ENCODE results near the gene ANKRD34B. TPM values are rescaled to one million over a fixed set of nuclear protein-coding genes. Genes with fewer than 3 reads are reported as not detected.

Gene ANKRD34B
- under 1 TPM in 6 of 8 experiments, not detected in 2; 0.04 to 0.29 (median 0.25) TPM for total RNA-seq

DNA sequence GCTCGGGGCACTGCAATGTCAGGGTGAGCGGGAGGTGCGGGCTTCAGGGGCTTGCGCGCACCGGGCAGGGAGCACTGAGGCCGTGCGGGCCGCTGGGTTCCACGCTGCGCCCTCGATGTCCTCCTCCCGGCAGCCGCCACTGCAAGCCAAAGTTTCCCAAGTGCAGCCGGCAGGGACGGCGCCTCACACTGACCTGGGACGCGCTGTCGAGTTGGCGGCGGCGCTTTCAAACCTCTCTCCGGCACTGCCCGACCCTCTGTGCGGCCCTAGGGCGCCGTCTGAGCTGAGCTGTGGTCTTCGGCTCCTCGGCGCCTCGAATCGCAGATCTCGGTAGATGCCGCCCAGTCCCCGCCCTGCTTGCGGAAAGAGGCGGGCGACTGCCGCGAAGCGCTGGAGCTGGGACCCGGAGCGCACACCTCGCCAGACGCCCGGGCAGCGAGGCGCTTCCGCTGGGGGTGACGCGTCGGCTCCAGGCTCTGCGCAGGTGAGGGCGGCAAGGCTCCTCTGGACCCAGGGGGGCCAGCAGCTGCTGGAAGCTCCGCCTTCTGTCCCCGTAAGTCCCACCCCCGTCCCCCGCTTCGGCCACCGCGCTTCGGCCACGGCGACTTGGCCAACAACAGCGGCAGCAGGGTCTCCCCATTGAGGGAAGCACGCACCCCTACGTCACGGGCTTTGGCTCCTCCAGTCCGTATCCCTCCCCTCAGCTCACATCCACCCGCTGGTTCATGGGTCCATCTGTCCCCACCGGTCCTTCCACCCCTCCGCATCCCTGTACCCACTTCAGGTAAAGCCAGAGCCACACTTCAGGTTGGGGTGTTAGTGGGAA lies at the start of gene ANKRD34B:
TSS of gene ANKRD34B (minus strand) at position 320 of the 826 bp plus-strand sequence. CDS start 10,261 bp downstream, outside the sequence.
- Histone ChIP-seq H3K27ac (no peak within 1 kb of the TSS), H3K4me1 (replicated peaks in 1 of 2) (no peaks in the 10 kb centered on the region), H3K4me3 (peak within 1 kb of the TSS; percentile 34 to 37 (median 35))
- ATAC-seq (replicated peaks in 6 of 8), result peak; percentile 32 to 86 (median 52)
- in situ Hi-C loops (cut with MboI; ENCODE audit: low pct_unique_long_range_greater_than_20kb in 2 of 9, low sequenced_read_pairs in 9 of 9, unreplicated experiment in 9 of 9), result no loop called here
- whole genome bisulfite sequencing, 10 experiments, result 0 to 60% (median 18%) methylated on average over 1 to 9 of the region's 73 CpGs; no CpG with 5 or more reads in 4 of the 10 experiments

GRCh38 chr5:80619086-80619485 lies 49.0 kb upstream of the ANKRD34B start:
- ATAC-seq (replicated peaks in 6 of 8), result peak in 1 of 8 experiments; percentile 36
- WGBS, 10 experiments, result 57 to 100% (median 100%) methylated on average over 1 of the region's 1 CpG; no CpG with 5 or more reads in 4 of the 10 experiments
- no peak overlapping the region for H3K4me3 ChIP-seq
- no peaks in the 10 kb centered on the region for H3K4me1 ChIP-seq (replicated peaks in 1 of 2)
- in situ Hi-C loops (cut with MboI; ENCODE audit: low pct_unique_long_range_greater_than_20kb in 2 of 9, low sequenced_read_pairs in 9 of 9, unreplicated experiment in 9 of 9), result no loop called here
- H3K27ac ChIP-seq, result no peak overlapping the region

- Histone ChIP-seq H3K4me3 (no peak overlapping the region), H3K27ac (no peak overlapping the region), H3K4me1 (replicated peaks in 1 of 2) (no peaks in the 10 kb centered on the region)
- in situ Hi-C loops (cut with MboI; ENCODE audit: low pct_unique_long_range_greater_than_20kb in 2 of 9, low sequenced_read_pairs in 9 of 9, unreplicated experiment in 9 of 9), result no loop called here
- no peak for ATAC-seq (replicated peaks in 6 of 8)
- 60 to 100% (median 96%) methylated on average over 1 to 4 of the region's 4 CpGs; no CpG with 5 or more reads in 4 of the 10 experiments for WGBS, 10 experiments
These were observed 48.4 kb upstream of the ANKRD34B start for GRCh38 chr5:80618438-80618837.

DNA sequence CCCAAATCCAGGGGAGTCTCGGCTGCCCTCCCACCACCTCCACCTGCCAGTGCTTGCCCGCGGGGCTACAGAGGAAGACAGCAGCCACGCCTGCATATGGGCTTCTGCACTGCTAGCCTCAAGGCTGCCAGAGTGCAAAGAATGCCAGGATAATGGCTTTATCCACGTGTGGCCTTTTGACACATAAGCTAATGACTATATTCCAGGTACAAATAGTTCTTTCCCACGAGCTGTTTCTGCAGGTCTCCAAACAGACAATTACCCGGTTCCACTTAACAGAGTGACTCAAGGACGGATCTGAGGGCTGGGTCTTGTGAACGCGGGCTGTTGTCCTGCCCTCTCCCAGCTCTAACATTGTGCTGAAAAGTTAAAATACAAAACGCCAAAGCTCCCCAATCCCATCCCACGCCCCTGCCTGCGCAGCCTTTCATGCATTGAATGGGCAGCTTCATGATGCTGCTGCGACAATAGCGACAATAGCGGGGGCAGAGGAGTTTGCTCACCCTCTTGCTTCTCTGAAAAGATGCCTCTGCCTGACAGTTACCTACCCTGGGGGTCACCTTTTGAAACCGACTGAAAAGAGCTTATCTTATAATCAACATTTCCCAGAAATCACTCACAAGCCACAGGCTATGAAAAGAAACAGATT lies 45.3 kb upstream of the ANKRD34B start:
- ATAC-seq (replicated peaks in 6 of 8), result peak in 2 of 8 experiments; percentile 25 to 41
- H3K4me1 ChIP-seq (replicated peaks in 1 of 2), result no peaks in the 10 kb centered on the region
- H3K27ac ChIP-seq, result no peak overlapping the region
- 22 to 90% (median 72%) methylated on average over 2 to 12 of the region's 17 CpGs for WGBS, 10 experiments
- H3K4me3 ChIP-seq, result no peak overlapping the region
- in situ Hi-C loops (cut with MboI; ENCODE audit: low pct_unique_long_range_greater_than_20kb in 2 of 9, low sequenced_read_pairs in 9 of 9, unreplicated experiment in 9 of 9), result no loop called here

GRCh38 chr5:80609692-80610091 lies 39.6 kb upstream of the ANKRD34B start:
- ATAC-seq (replicated peaks in 6 of 8), result no peak
- 38 to 100% (median 80%) methylated on average over 1 of the region's 1 CpG; no CpG with 5 or more reads in 5 of the 10 experiments for WGBS, 10 experiments
- Histone ChIP-seq H3K4me1 (replicated peaks in 1 of 2) (no peaks in the 10 kb centered on the region), H3K27ac (no peak overlapping the region), H3K4me3 (no peak overlapping the region)
- in situ Hi-C loops (cut with MboI; ENCODE audit: low pct_unique_long_range_greater_than_20kb in 2 of 9, low sequenced_read_pairs in 9 of 9, unreplicated experiment in 9 of 9), result no loop called here

DNA sequence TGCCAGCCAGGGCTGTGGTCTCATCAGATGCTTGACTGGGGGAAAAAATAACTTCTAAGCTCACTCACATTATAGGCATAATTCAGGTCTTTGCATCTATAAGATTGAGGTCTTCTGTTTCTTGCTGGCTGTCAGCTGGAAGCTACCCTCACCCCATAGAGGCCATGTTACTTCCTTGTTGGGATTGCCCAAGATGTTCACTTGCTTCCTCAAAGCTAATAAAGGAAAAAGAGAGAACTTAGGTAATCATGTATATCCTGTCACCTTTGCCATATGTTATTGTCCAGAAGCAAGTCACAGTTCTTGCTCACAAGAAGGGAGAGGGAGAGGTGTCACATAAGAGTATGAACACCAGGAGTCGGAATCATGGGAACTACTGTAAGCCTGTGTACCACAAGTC lies 38.7 kb upstream of the ANKRD34B start:
- in situ Hi-C loops (cut with MboI; ENCODE audit: low pct_unique_long_range_greater_than_20kb in 2 of 9, low sequenced_read_pairs in 9 of 9, unreplicated experiment in 9 of 9), result no loop called here
- ATAC-seq (replicated peaks in 6 of 8), result no peak
- Histone ChIP-seq H3K4me3 (no peak overlapping the region), H3K4me1 (replicated peaks in 1 of 2) (no peaks in the 10 kb centered on the region), H3K27ac (no peak overlapping the region)
- WGBS, 10 experiments, result 88 to 100% (median 100%) methylated on average over 1 of the region's 1 CpG; no CpG with 5 or more reads in 3 of the 10 experiments

GRCh38 chr5:80607832-80608231 lies 37.8 kb upstream of the ANKRD34B start:
- no peak for ATAC-seq (replicated peaks in 6 of 8)
- in situ Hi-C loops (cut with MboI; ENCODE audit: low pct_unique_long_range_greater_than_20kb in 2 of 9, low sequenced_read_pairs in 9 of 9, unreplicated experiment in 9 of 9), result no loop called here
- no peak overlapping the region for H3K27ac ChIP-seq

GRCh38 chr5:80607343-80607742 lies 37.3 kb upstream of the ANKRD34B start:
- no peak for ATAC-seq (replicated peaks in 6 of 8)
- H3K4me1 ChIP-seq (replicated peaks in 1 of 2), result no peaks in the 10 kb centered on the region
- H3K27ac ChIP-seq, result no peak overlapping the region
- H3K4me3 ChIP-seq, result no peak overlapping the region
- in situ Hi-C loops (cut with MboI; ENCODE audit: low pct_unique_long_range_greater_than_20kb in 2 of 9, low sequenced_read_pairs in 9 of 9, unreplicated experiment in 9 of 9), result no loop called here

More at GRCh38 chr5:80607832-80608231, 37.8 kb upstream of the ANKRD34B start:
- H3K4me1 ChIP-seq (replicated peaks in 1 of 2), result no peaks in the 10 kb centered on the region
- no peak overlapping the region for H3K4me3 ChIP-seq

DNA sequence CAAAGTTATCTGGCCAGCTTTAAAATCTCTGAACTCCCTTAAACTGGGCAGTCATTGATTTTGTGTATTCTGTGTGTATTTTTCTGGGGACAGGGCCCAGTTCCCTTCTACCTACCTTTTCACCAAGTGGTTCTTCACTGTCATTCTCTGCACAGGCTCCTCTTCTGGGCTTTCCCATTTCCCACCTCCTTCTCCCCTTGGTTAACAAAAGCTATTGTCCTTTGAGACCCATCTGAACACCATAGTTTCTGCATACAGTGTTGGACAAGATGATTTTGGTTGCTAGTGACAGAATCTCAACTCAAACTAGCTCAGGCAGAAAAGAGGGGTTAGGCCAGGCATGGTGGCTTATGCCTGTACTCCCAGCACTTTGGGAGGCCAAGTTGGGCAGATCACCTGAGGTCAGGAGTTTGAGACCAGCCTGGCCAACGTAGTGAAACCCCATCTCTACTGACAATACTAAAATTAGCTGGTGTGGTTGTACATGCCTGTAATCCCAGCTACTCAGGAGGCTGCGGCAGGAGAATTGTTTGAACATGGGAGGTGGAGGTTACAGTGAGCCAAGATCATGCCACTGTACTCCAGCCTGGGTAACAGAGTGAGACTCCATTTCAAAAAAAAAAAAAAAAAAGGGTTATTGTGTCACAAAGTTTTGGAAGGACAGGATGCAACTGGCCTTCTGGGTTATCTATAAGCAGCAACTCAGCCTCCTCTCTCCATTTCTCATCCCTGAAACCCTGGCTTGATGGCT lies 31.0 kb upstream of the ANKRD34B start:
- Histone ChIP-seq H3K4me3 (no peak overlapping the region), H3K27ac (no peak overlapping the region), H3K4me1 (replicated peaks in 1 of 2) (no peaks in the 10 kb centered on the region)
- in situ Hi-C loops (cut with MboI; ENCODE audit: low pct_unique_long_range_greater_than_20kb in 2 of 9, low sequenced_read_pairs in 9 of 9, unreplicated experiment in 9 of 9), result no loop called here
- ATAC-seq (replicated peaks in 6 of 8), result no peak
- 80 to 100% methylated on average over 1 of the region's 2 CpGs; no CpG with 5 or more reads in 8 of the 10 experiments for WGBS, 10 experiments

DNA sequence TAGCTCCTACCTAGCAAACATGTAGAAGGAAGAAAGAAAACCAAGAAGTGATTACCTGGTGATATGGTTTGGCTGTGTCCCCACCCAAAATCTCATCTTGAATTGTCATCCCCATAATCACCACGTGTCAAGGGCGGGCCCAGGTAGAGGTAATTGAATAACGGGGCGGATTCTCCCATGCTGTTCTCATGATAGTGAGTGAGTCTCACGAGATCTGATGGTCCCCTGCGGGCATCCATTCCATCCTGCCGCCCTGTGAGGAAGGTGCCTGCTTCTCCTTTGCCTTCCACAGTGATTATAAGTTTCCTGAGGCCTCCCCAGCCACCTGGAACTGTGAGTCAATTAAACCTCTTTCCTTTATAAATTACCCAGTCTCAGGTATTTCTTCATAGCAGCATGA lies 27.4 kb upstream of the ANKRD34B start:
- in situ Hi-C loops (cut with MboI; ENCODE audit: low pct_unique_long_range_greater_than_20kb in 2 of 9, low sequenced_read_pairs in 9 of 9, unreplicated experiment in 9 of 9), result no loop called here
- no peak for ATAC-seq (replicated peaks in 6 of 8)
- Histone ChIP-seq H3K27ac (no peak overlapping the region), H3K4me1 (replicated peaks in 1 of 2) (no peaks in the 10 kb centered on the region), H3K4me3 (no peak overlapping the region)
- 27 to 90% (median 60%) methylated on average over 2 to 5 of the region's 7 CpGs; no CpG with 5 or more reads in 4 of the 10 experiments for WGBS, 10 experiments

- in situ Hi-C loops (cut with MboI; ENCODE audit: low pct_unique_long_range_greater_than_20kb in 2 of 9, low sequenced_read_pairs in 9 of 9, unreplicated experiment in 9 of 9), result no loop called here
- Histone ChIP-seq H3K27ac (no peak overlapping the region), H3K4me1 (replicated peaks in 1 of 2) (no peaks in the 10 kb centered on the region), H3K4me3 (no peak overlapping the region)
- ATAC-seq (replicated peaks in 6 of 8), result peak in 1 of 8 experiments; percentile 45
- WGBS, 10 experiments, result 0 to 100% (median 85%) methylated on average over 1 to 2 of the region's 2 CpGs; no CpG with 5 or more reads in 4 of the 10 experiments
These were observed 24.7 kb upstream of the ANKRD34B start for GRCh38 chr5:80594810-80595209.

- WGBS, 10 experiments, result 40 to 93% (median 83%) methylated on average over 1 to 2 of the region's 2 CpGs; no CpG with 5 or more reads in 5 of the 10 experiments
- Histone ChIP-seq H3K4me1 (replicated peaks in 1 of 2) (no peaks in the 10 kb centered on the region), H3K4me3 (no peak overlapping the region), H3K27ac (no peak overlapping the region)
- no peak for ATAC-seq (replicated peaks in 6 of 8)
- in situ Hi-C loops (cut with MboI; ENCODE audit: low pct_unique_long_range_greater_than_20kb in 2 of 9, low sequenced_read_pairs in 9 of 9, unreplicated experiment in 9 of 9), result no loop called here
These were observed 22.7 kb upstream of the ANKRD34B start for GRCh38 chr5:80592761-80593160.

GRCh38 chr5:80592105-80592504 lies 22.0 kb upstream of the ANKRD34B start:
- WGBS, 10 experiments, result 0 to 100% (median 80%) methylated on average over 1 of the region's 1 CpG; no CpG with 5 or more reads in 3 of the 10 experiments
- H3K27ac ChIP-seq, result no peak overlapping the region
- ATAC-seq (replicated peaks in 6 of 8), result no peak
- H3K4me1 ChIP-seq (replicated peaks in 1 of 2), result no peaks in the 10 kb centered on the region
- in situ Hi-C loops (cut with MboI; ENCODE audit: low pct_unique_long_range_greater_than_20kb in 2 of 9, low sequenced_read_pairs in 9 of 9, unreplicated experiment in 9 of 9), result no loop called here
- no peak overlapping the region for H3K4me3 ChIP-seq

Data from motor neuron (in vitro differentiated cells).